Upper lobe of left lung (tissue), 6 donors: ENCODE measurements around the gene MINDY2. TPM values are rescaled to one million over a fixed set of nuclear protein-coding genes. Genes with fewer than 3 reads are reported as not detected.

Experiments used
- ATAC-seq, 2 donors: fragments of 200-7000 bp; cut with Tn5 transposase; one replicate each; pipeline ENCODE4 v1.9.1; 2022; ENCODE audit warnings: mild to moderate bottlenecking in 2 of 2, moderate library complexity in 2 of 2; ENCODE audit not compliant: low FRiP score in 2 of 2
- DNase-seq, 2 donors: peaks; one replicate each; pipeline ENCODE4 v3.0.0-alpha.2; 2019 to 2020
- H3K27ac ChIP-seq, 4 donors: fragments of 200-600 bp; sonication (generic); one replicate each; pipeline ENCODE4 v1.5.1; 2016 to 2019
- H3K27me3 ChIP-seq, 4 donors: fragments of 200-600 bp; sonication (generic); one replicate each; pipeline ENCODE4 v1.5.1; 2017 to 2019
- H3K36me3 ChIP-seq, 4 donors: fragments of 200-600 bp; sonication (generic); one replicate each; pipeline ENCODE4 v1.5.1; 2016 to 2019
- H3K4me1 ChIP-seq, 4 donors: fragments of 200-600 bp; sonication (generic); one replicate each; pipeline ENCODE4 v1.5.1; 2018 to 2019
- H3K4me3 ChIP-seq, 4 donors: fragments of 200-600 bp; sonication (generic); one replicate each; pipeline ENCODE4 v1.5.1; 2017 to 2019; ENCODE audit warnings: mild to moderate bottlenecking in 2 of 4, moderate library complexity in 1 of 4
- H3K9me3 ChIP-seq, 4 donors: fragments of 200-600 bp; sonication (generic); one replicate each; pipeline ENCODE4 v1.5.1; 2018 to 2019
- CTCF ChIP-seq, 6 experiments: fragments of 450-650 bp in 4 of 6; fragments of 200-600 bp in 2 of 6; sonication (generic) in 2 of 6; IDR thresholded peaks; one replicate each; pipeline ENCODE4 v1.5.1; 2016 to 2019; ENCODE audit warnings: antibody characterized with exemption in 6 of 6
- EP300 ChIP-seq, 4 donors: sonication (generic); formaldehyde crosslinking; IDR thresholded peaks; one replicate each; pipeline ENCODE4 v1.5.1; 2017; ENCODE audit warnings: antibody characterized with exemption in 4 of 4, control low read depth in 2 of 4
- POLR2A ChIP-seq, 4 donors: fragments of 450-650 bp; IDR thresholded peaks; one replicate each; pipeline ENCODE4 v1.5.1; 2016 to 2017; ENCODE audit warnings: antibody characterized with exemption in 4 of 4, mild to moderate bottlenecking in 2 of 4
- POLR2AphosphoS5 ChIP-seq, 2 donors: sonication (generic); formaldehyde crosslinking; IDR thresholded peaks; one replicate each; pipeline ENCODE4 v1.5.1; 2017; ENCODE audit warnings: antibody characterized with exemption in 2 of 2
- WGBS, 2 donors: methylation state at CpG; one replicate each; pipeline ENCODE4 v1.1.5; 2017 to 2018; 5-methylcytosine and 5-hydroxymethylcytosine counted together
- total RNA-seq, 6 donors: library from RNA; depleted of rRNA in 4 of 6; stranded (reverse); fragments of >200 nt in 4 of 6; gene quantifications; one replicate each; pipeline versions ENCODE4 v1.1.0 to v1.2.1, GENCODE V29; 2016 to 2021
- donor health status: DM: no; HTN: no; CAD: no; lungs with moderate emphysema.
- donor health status: DM: no; HTN: yes; CAD: no; lungs with severe emphysema.

MINDY2 gene
- total RNA-seq, 6 donors from 2014 or later = 20.5 to 38.5 (median 29.9) TPM

- Histone ChIP-seq H3K27me3 (no peaks in the 10 kb centered on the region), H3K4me3 (peak overlapping the region in 3 of 4 donors; percentile 80 to 91 (median 87)), H3K27ac (peak overlapping the region; percentile 93 to 98 (median 98)), H3K36me3 (no peaks in the 10 kb centered on the region), H3K4me1 (peaks cover 26 to 41% (median 39%) of the 10 kb centered on the region in 4 donors), H3K9me3 (no peaks in the 10 kb centered on the region)
- DNase-seq = no peak
- ATAC-seq = peak; percentile 46 to 64
- TF ChIP-seq CTCF (IDR thresholded peaks at IDR 0.05) (peak in 3 of 6 experiments; percentile 9 to 30 (median 18)), EP300 (IDR thresholded peaks at IDR 0.05) (no peak)
- 2 to 3% methylated on average over 9 of the region's 9 CpGs for WGBS, 2 donors
Measured at GRCh38 chr15:58770519-58770856, 614 bp upstream of the MINDY2 start.

GRCh38 chr15:58771621-58772250 lies 634 bp downstream of the MINDY2 start:
- Histone ChIP-seq H3K36me3 (no peaks in the 10 kb centered on the region), H3K27me3 (no peaks in the 10 kb centered on the region), H3K9me3 (no peaks in the 10 kb centered on the region), H3K27ac (peak overlapping the region; percentile 93 to 98 (median 98)), H3K4me1 (peaks cover 26 to 41% (median 39%) of the 10 kb centered on the region in 4 donors), H3K4me3 (peak overlapping the region; percentile 80 to 92 (median 89))
- DNase-seq (peak; percentile 63 to 90), ATAC-seq (peak; percentile 42 to 67)
- TF ChIP-seq POLR2AphosphoS5 (IDR thresholded peaks at IDR 0.05) = peak in 1 of 2 donors; percentile 16
- TF ChIP-seq EP300 (IDR thresholded peaks at IDR 0.05) = no peak
- 1% methylated on average over 20 to 39 of the region's 40 CpGs for WGBS, 2 donors

GRCh38 chr15:58773024-58773423 lies 1.9 kb downstream of the MINDY2 start:
- Histone ChIP-seq H3K27me3 (no peaks in the 10 kb centered on the region), H3K9me3 (no peaks in the 10 kb centered on the region), H3K27ac (peak overlapping the region in 1 of 4 donors; percentile 2), H3K4me1 (peaks cover 26 to 44% (median 39%) of the 10 kb centered on the region in 4 donors), H3K4me3 (peak overlapping the region in 3 of 4 donors; percentile 80 to 91 (median 87)), H3K36me3 (no peaks in the 10 kb centered on the region)
- DNase-seq (no peak), ATAC-seq (no peak)
- TF ChIP-seq POLR2A (IDR thresholded peaks at IDR 0.05) (no peak), POLR2AphosphoS5 (IDR thresholded peaks at IDR 0.05) (no peak), EP300 (IDR thresholded peaks at IDR 0.05) (no peak), CTCF (IDR thresholded peaks at IDR 0.05) (no peak)
- WGBS, 2 donors = 79 to 82% methylated on average over 4 of the region's 4 CpGs

GRCh38 chr15:58775402-58775801 lies 4.3 kb downstream of the MINDY2 start:
- Histone ChIP-seq H3K9me3 (no peaks in the 10 kb centered on the region), H3K27ac (no peak overlapping the region), H3K4me3 (no peak overlapping the region), H3K36me3 (no peaks in the 10 kb centered on the region), H3K4me1 (peaks cover 26 to 39% (median 32%) of the 10 kb centered on the region in 4 donors), H3K27me3 (no peaks in the 10 kb centered on the region)
- TF ChIP-seq EP300 (IDR thresholded peaks at IDR 0.05) (no peak), POLR2AphosphoS5 (IDR thresholded peaks at IDR 0.05) (no peak), CTCF (IDR thresholded peaks at IDR 0.05) (no peak), POLR2A (IDR thresholded peaks at IDR 0.05) (no peak)
- 97 to 98% methylated on average over 3 of the region's 3 CpGs for whole genome bisulfite sequencing, 2 donors
- ATAC-seq (no peak), DNase-seq (no peak)

GRCh38 chr15:58777107-58777506 lies 6.0 kb downstream of the MINDY2 start:
- no peak for TF ChIP-seq CTCF (IDR thresholded peaks at IDR 0.05)
- TF ChIP-seq EP300 (IDR thresholded peaks at IDR 0.05) = no peak
- DNase-seq (no peak), ATAC-seq (no peak)
- H3K36me3 ChIP-seq = no peaks in the 10 kb centered on the region
- H3K9me3 ChIP-seq = no peaks in the 10 kb centered on the region
- WGBS, 2 donors = 87 to 90% methylated on average over 4 of the region's 4 CpGs
- no peak overlapping the region for H3K4me3 ChIP-seq
- H3K4me1 ChIP-seq = peaks cover 21 to 36% (median 31%) of the 10 kb centered on the region in 4 donors
- H3K27ac ChIP-seq = no peak overlapping the region
- H3K27me3 ChIP-seq = no peaks in the 10 kb centered on the region
